Measurements from ENCODE around the gene ZSCAN29. TPM values are rescaled to one million over a fixed set of nuclear protein-coding genes. Genes with fewer than 3 reads are reported as not detected.
A peak's percentile ranks its signal among the peaks of the same experiment; 100 is the strongest.

The ZSCAN29 gene
- total RNA-seq, 4 donors from 2014 or later = 17.4 to 34.6 (median 21.5) TPM

- Histone ChIP-seq H3K4me1 (peaks cover 0 to 14% (median 5%) of the 10 kb centered on the region in 4 donors), H3K4me3 (no peak overlapping the region), H3K9me3 (no peaks in the 10 kb centered on the region), H3K27me3 (peaks cover 0 to 6% (median 0%) of the 10 kb centered on the region in 4 donors), H3K27ac (replicated peaks in 1 of 4) (no peak overlapping the region), H3K36me3 (no peaks in the 10 kb centered on the region)
- TF ChIP-seq POLR2AphosphoS5 (IDR thresholded peaks at IDR 0.05) = no peak
- TF ChIP-seq, protein P1, sequence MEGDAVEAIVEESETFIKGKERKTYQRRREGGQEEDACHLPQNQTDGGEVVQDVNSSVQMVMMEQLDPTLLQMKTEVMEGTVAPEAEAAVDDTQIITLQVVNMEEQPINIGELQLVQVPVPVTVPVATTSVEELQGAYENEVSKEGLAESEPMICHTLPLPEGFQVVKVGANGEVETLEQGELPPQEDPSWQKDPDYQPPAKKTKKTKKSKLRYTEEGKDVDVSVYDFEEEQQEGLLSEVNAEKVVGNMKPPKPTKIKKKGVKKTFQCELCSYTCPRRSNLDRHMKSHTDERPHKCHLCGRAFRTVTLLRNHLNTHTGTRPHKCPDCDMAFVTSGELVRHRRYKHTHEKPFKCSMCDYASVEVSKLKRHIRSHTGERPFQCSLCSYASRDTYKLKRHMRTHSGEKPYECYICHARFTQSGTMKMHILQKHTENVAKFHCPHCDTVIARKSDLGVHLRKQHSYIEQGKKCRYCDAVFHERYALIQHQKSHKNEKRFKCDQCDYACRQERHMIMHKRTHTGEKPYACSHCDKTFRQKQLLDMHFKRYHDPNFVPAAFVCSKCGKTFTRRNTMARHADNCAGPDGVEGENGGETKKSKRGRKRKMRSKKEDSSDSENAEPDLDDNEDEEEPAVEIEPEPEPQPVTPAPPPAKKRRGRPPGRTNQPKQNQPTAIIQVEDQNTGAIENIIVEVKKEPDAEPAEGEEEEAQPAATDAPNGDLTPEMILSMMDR (IDR thresholded peaks at IDR 0.05) = no peak
- intact Hi-C loops (cut with DNase I) = no loop called here
- DNase-seq (ENCODE audit: extremely low spot score) = no peak
- WGBS = 80% methylated on average over 4 of the region's 4 CpGs
Observed at GRCh38 chr15:43318990-43319771, 51.7 kb downstream of the ZSCAN29 start.

GRCh38 chr15:43317566-43318184 is 53.2 kb downstream of the ZSCAN29 start:
- intact Hi-C loops (cut with DNase I) = no loop called here
- peaks cover 0 to 14% (median 5%) of the 10 kb centered on the region in 4 donors for H3K4me1 ChIP-seq
- TF ChIP-seq POLR2A (IDR thresholded peaks at IDR 0.05; ENCODE audit: low read depth) (no peak), POLR2AphosphoS5 (IDR thresholded peaks at IDR 0.05) (no peak), EP300 (IDR thresholded peaks at IDR 0.05) (no peak)
- TF ChIP-seq, protein P1 (IDR thresholded peaks at IDR 0.05) = no peak
- WGBS = 95% methylated on average over 8 of the region's 8 CpGs
- peaks cover 0 to 9% (median 0%) of the 10 kb centered on the region in 4 donors for H3K27me3 ChIP-seq
- no peaks in the 10 kb centered on the region for H3K36me3 ChIP-seq
- H3K4me3 ChIP-seq = no peak overlapping the region
- DNase-seq (ENCODE audit: extremely low spot score) = no peak
- peak overlapping the region in 1 of 4 donors; percentile 63 for H3K27ac ChIP-seq (replicated peaks in 1 of 4)
- H3K9me3 ChIP-seq = no peaks in the 10 kb centered on the region

DNA sequence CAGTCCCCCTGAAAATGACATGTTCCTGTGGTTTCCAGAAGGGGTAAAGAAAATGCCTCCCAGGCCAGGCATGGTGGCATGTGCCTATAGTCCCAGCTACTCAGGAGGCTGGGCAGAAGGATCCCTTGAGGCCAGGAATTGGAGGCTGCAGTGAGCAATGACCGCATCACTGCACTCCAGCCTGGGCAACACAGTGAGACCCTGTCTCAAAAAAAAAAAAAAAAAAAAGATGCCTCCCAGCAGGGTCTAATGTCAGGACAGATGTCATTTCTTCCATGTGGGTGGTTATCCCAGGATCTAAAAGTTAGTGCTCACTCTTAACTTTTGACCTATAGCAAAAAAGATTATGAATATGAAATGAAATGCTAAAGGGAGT is 53.9 kb downstream of the ZSCAN29 start:
- Histone ChIP-seq H3K36me3 (no peaks in the 10 kb centered on the region), H3K27me3 (peaks cover 0 to 13% (median 0%) of the 10 kb centered on the region in 4 donors), H3K9me3 (no peaks in the 10 kb centered on the region), H3K4me1 (peaks cover 0 to 14% (median 5%) of the 10 kb centered on the region in 4 donors), H3K4me3 (no peak overlapping the region), H3K27ac (replicated peaks in 1 of 4) (peak overlapping the region in 2 of 4 donors; percentile 53 to 63)
- TF ChIP-seq, protein P1 (IDR thresholded peaks at IDR 0.05) = no peak
- TF ChIP-seq POLR2AphosphoS5 (IDR thresholded peaks at IDR 0.05) (no peak), POLR2A (IDR thresholded peaks at IDR 0.05; ENCODE audit: low read depth) (no peak), EP300 (IDR thresholded peaks at IDR 0.05) (no peak)
- WGBS = 90% methylated on average over 1 of the region's 1 CpG
- intact Hi-C loops (cut with DNase I) = no loop called here
- DNase-seq (ENCODE audit: extremely low spot score) = no peak

DNA sequence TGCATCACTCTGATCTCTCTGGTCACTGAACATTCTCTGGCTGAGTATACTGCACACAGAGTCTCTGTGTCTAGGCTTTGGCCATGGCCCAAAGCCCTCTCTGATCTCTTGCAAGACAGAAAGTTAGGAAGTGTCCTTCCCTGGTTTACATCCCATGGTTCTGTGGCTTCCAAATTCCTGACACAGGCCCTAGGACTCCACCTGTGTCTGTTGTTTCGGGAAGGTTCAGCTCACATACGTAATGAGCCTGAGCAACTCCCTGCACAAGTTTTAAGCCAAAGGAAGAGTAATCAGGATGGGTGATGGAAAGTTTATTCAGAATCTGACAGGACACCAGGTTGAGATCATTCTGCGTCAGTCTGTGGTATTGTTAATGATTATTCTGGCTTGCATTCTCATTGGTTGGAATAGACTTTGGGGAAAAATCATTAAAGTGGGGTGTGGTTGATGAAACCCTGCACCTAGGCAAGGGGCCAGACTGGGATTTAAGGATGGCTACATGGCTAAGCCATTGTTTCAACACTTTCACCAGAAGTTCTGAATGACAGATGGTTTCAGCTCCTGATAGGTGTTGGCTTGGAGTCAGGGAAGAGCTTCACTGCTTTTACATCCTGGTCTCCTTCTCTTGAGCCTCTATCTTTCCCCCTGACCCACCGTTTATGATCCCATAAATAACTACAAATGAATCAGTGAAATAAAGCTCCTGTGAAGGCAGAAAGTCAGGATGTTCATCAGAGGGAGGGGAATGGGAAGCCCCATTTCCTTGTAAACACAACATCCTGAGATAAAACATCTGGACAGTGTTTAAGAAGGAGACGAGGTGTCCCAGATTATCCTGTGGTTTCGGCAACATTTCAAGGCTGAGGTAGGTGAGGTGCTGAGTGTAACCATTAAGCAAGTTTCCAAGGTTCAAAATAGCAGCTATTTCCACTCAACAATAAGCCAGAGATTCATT is 54.5 kb downstream of the ZSCAN29 start:
- TF ChIP-seq EP300 (IDR thresholded peaks at IDR 0.05) (no peak), POLR2A (IDR thresholded peaks at IDR 0.05; ENCODE audit: low read depth) (no peak), POLR2AphosphoS5 (IDR thresholded peaks at IDR 0.05) (peak in 1 of 2 donors; percentile 50)
- TF ChIP-seq, protein P1 (IDR thresholded peaks at IDR 0.05) = no peak
- 23% methylated on average over 6 of the region's 6 CpGs for WGBS
- Histone ChIP-seq H3K4me3 (no peak overlapping the region), H3K27me3 (peaks cover 0 to 17% (median 0%) of the 10 kb centered on the region in 4 donors), H3K36me3 (no peaks in the 10 kb centered on the region), H3K27ac (replicated peaks in 1 of 4) (peak overlapping the region; percentile 53 to 63 (median 56)), H3K9me3 (no peaks in the 10 kb centered on the region), H3K4me1 (peaks cover 0 to 14% (median 5%) of the 10 kb centered on the region in 4 donors)
- DNase-seq (ENCODE audit: extremely low spot score) = no peak
- intact Hi-C loops (cut with DNase I) = no loop called here

All from esophagus muscularis mucosa (tissue), 4 donors.